C4-2B (cell line): ENCODE measurements around the gene TPGS2.

Experiments used
- ZFX ChIP-seq: fragments of 450-650 bp; IDR thresholded peaks from 2 replicates; pipeline ENCODE4 v1.6.1; 2017
- TF ChIP-seq, protein P1 (sequence below): fragments of 450-650 bp; conservative IDR thresholded peaks from 2 replicates; pipeline ENCODE4 v1.5.1; 2017; ENCODE audit warnings: mild to moderate bottlenecking

DNA sequence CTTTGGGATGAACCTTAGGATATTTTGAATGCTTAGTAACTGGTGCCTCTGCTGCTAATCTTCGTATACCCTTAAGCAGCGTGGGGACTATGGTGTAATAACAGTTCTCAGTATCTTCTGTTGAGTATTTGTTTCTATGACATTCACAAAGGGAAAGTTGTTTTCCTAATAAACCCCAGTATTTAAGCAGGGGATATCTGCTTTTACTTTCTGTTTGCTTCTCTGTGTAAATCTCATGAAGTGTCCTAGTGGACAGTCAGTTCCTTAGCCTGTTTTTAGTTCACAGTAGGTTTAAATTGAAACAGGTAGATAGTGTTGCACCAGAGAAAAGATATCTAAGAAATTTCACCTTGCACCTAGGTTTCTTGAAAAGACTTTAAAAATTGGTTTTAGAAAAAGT, 15.0 kb upstream of the TPGS2 start:
- TF ChIP-seq, protein P1, sequence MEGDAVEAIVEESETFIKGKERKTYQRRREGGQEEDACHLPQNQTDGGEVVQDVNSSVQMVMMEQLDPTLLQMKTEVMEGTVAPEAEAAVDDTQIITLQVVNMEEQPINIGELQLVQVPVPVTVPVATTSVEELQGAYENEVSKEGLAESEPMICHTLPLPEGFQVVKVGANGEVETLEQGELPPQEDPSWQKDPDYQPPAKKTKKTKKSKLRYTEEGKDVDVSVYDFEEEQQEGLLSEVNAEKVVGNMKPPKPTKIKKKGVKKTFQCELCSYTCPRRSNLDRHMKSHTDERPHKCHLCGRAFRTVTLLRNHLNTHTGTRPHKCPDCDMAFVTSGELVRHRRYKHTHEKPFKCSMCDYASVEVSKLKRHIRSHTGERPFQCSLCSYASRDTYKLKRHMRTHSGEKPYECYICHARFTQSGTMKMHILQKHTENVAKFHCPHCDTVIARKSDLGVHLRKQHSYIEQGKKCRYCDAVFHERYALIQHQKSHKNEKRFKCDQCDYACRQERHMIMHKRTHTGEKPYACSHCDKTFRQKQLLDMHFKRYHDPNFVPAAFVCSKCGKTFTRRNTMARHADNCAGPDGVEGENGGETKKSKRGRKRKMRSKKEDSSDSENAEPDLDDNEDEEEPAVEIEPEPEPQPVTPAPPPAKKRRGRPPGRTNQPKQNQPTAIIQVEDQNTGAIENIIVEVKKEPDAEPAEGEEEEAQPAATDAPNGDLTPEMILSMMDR: peak; percentile 11; the same call in 1 of the 2 replicates
- no peak for TF ChIP-seq ZFX
